LNCAP (cell line): Measurements from ENCODE around the gene GLRX5.

Experiments used
- CTCF ChIP-seq: fragments of 450-650 bp; IDR thresholded peaks from 2 replicates; pipeline ENCODE4 v1.5.1; 2017; ENCODE audit warnings: mild to moderate bottlenecking

GLRX5 gene

GRCh38 chr14:95541932-95542930 is 7.4 kb downstream of the GLRX5 start:
- TF ChIP-seq CTCF, result no peak

GRCh38 chr14:95543021-95543420 is 8.2 kb downstream of the GLRX5 start:
- TF ChIP-seq CTCF, result no peak

- no peak for TF ChIP-seq CTCF
Measured at GRCh38 chr14:95544588-95544987, 9.7 kb downstream of the GLRX5 start.

- TF ChIP-seq CTCF, result no peak
Measured at GRCh38 chr14:95545515-95546168, 10.8 kb downstream of the GLRX5 start.

- TF ChIP-seq CTCF, result no peak
Measured at GRCh38 chr14:95547272-95547625, 12.4 kb downstream of the GLRX5 start.

GRCh38 chr14:95547626-95548327 is 12.9 kb downstream of the GLRX5 start:
- no peak for TF ChIP-seq CTCF

GRCh38 chr14:95548328-95548929 is 13.6 kb downstream of the GLRX5 start:
- TF ChIP-seq CTCF, result no peak
